DMS 273 (cell line): ENCODE data around the gene NT5E.
A peak's percentile ranks its signal among the peaks of the same experiment; 100 is the strongest.
"Not testable (repeated sequence)": the region's sequence is repeated elsewhere in the genome, so short reads cannot be mapped to it uniquely, and the experiment has no call there.

Source experiments
- DNase-seq: peaks from one replicate; lab custom pipeline; 2025; ENCODE audit not compliant: unreplicated experiment; lab: John Stamatoyannopoulos, UW

Gene NT5E

GRCh38 chr6:85449818-85450759, at the start of gene NT5E:
Gene NT5E, plus strand, starts transcription at chr6:85450083. Its CDS starts 57 bp downstream, at chr6:85450140.
- DNase-seq, result peak; percentile 81

- DNase-seq, result no peak
These were observed 49.6 kb upstream of the NT5E start for GRCh38 chr6:85400331-85400730.

- DNase-seq, result no peak
These were observed 48.5 kb upstream of the NT5E start for GRCh38 chr6:85401186-85402021.

DNA sequence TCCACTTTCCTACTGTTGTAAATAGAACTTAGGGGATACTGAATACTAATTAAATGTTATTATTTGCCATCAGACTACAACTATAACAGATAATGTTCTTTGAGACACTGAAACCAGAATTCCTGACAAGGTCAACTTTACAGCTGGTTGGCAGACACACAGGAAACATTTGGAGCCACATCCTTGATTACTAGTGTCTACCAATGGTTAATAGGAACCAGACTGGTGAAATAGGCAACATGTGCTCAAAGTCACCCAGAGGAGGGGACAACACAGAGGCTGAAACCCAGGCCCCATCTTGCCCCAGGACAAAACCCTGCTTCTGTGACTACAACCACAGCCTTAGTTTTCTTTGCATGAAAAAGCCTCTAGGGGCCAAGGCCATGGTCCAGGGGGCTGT, 47.8 kb upstream of the NT5E start:
- DNase-seq, result no peak

DNA sequence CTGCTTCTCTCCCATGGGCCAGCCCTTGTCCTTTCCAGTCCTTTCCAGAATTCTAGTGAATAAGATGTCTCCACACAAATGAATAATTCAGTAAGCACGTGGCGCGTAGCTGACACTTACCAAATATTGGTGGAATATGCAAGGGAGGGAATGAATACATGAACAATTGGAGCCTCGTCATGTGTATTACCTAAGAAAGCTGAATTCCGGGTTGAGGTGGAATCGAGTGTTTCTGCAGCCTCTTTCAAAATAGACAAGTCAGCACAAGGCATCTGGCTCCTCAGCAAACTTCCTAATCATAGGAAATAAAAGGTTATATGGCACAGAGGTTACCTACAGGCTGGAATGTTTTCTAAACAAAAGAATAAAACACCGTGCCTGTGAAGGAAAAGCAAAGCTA, 47.0 kb upstream of the NT5E start:
- no peak for DNase-seq

DNA sequence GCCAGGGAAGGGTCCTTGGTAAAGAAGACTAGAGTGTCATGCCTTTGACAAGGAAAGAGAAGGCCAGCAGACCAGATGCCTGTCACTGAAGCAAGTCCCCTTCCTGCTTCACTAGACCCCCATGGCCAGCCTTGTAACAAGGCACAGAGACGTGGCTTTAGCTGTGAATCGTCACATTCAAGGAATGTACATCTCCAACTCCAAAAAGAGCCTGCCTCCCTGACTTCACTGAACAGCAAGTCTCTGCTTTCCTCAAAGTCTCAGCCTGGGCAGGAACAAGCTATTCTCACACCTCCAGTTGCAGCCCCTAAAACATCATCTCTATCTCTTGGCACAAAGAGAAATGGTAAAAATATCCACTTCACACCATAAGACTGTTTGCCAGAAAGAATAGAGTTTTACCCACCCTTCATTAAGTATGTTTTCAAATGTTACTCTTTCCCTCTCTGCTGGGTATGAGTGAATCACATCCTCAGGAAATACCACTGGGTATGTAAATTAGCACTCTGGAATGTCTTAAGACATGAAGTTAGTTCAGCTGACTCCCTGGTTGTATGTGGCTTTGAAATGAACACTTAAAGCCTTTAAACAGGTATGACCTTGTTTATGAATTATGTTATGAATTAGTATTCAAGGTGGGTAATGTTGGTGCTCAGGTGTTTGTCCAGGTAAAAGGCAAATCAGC, 46.4 kb upstream of the NT5E start:
- no peak for DNase-seq

- DNase-seq, result not testable (repeated sequence)
These were observed 45.8 kb upstream of the NT5E start for GRCh38 chr6:85404016-85404563.

DNA sequence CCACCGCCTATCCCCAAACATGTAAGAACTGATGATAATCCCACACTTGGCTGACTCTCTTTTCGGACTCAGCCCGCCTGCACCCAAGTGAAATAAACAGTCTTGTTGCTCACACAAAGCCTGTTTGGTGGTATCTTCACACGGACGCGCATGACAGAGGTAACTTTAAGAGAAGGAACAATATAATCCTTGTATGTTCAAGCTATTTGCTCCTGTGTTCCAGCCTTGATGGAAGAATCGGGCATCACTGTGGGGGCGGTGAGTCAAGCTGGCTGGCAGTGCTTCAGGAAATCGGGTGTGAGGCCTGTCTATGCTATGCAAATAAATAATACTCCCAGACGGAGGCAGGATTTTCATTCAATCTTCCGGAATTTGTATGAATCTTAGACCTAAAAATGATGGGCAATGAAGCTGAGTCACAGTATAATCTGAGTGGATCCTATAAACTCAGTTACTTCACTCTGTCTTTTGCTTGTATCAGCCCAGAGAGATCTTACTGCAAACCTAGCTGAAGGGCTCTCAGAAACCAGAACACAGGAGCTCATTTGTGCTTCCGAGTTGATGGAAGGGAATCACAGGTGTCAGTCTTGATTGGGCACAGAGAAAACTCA, 45.2 kb upstream of the NT5E start:
- DNase-seq, result no peak

GRCh38 chr6:85405175-85405852, 44.6 kb upstream of the NT5E start:
- no peak for DNase-seq

GRCh38 chr6:85405853-85406198, 44.1 kb upstream of the NT5E start:
- DNase-seq, result no peak

GRCh38 chr6:85406641-85407075, 43.2 kb upstream of the NT5E start:
- DNase-seq, result no peak

DNA sequence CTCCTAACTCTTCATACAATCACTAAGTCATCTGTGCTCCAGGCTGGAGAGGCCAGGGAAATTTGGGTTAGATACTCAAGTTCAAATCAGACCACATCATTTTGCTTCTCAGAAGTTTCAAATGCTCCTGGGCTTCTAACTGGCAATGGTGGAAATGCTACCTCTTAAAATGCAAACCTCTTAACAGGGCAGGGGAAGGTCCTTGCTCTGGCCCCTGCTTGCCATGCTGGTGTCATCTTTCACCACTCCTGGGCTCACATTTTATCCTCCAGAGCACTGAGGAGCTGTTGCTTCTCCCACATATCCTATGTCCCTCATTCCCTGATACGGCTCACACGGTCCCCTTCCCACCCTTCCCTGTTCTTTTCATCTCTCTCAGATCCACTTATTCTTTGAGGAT, 41.8 kb upstream of the NT5E start:
- DNase-seq, result no peak

DNA sequence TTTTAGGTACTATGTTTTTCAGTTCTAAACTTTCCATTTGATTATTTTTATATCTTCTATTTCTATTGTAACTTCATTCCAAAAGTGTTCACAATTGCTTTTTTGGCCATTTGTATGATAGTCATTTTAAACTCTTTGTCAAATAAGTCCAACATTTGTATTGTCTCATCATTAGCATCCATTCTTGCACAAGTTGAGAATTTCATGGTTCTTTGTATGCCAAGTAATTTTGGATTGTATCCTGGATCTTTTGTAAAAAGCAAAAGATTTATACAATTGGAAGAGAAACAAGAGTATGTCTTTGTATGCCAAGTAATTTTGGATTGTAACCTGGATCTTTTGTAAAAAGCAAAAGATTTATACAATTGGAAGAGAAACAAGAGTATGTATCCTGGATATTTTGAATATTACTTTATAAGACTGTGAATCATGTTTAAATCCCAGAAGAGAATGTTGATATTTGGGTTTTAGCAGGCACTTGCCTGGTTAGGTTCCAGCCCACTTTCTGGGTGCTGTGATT, 36.9 kb upstream of the NT5E start:
- DNase-seq, result no peak

GRCh38 chr6:85416049-85416448, 33.8 kb upstream of the NT5E start:
- no peak for DNase-seq

GRCh38 chr6:85416766-85417165, 33.1 kb upstream of the NT5E start:
- no peak for DNase-seq

GRCh38 chr6:85417336-85417735, 32.5 kb upstream of the NT5E start:
- DNase-seq, result no peak

DNA sequence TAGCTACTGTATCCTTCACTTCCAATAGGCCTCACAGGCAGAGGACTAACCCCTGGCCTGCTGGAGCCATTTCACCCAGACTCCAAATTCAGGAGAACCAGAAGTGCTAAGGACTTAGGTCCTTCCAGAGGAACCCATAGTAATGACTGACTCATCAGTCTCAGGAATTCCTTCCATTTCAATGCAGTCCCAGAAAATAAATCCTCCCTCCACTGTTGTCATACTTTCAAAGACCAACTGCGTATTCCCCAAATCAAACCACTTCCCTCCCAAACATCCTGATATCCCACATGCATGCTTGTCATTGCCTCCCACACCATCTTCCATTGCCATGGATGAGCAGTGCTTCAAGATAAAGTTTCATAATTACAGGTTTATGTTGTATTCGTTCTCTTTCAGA, 31.8 kb upstream of the NT5E start:
- no peak for DNase-seq

DNA sequence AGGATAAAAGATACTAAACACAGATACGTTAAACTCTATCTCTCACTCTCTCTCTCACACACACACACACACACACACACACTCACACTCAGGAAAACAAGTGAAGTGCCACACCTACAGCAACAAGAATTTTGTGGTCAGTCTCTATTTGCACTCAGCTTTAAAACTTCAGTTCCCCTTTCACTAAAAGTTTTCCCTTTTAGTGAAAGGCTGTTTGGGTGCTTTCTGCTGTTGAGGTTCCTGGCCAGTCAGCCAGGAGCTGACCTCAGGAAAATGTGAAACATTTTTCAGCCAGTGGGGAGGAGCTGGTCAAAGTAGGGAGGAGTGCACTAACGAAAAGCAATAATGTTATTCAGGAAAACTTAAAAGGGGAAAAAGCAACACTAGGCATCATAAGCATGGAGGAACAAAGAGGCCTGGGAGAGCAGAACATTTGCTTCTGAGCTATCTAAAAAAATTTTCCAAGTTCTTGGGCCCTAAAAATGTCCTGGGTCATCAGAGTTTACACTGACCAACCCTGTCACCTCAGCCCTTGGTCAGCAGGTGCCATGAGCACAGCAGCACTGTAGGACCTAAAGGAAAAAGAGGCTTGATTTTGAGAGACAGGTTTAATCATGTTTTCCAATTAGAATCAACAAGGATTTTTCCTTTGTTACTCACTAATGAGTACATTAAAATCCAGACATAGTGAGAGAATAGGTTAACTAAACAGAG, 30.7 kb upstream of the NT5E start:
- DNase-seq, result no peak

DNA sequence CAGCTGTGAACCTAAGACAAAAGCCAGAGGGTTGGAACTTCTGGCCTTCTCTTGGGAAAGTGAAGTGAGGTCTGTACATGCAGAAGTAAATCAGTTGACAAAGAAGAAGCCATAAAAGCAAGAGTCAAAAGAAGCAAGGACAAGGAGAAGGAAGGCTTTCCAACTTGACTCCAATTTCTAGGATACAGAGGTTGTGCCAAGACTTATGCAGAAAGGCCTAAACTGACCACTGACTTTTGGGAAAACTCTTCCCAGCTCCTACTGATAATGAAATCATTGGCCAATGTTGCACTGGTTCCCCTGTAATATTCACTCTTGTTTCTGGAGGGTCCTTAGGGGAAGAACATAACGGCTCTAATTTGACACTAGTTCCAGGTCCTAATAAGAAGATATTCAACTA, 29.3 kb upstream of the NT5E start:
- no peak for DNase-seq
